ENCODE measurements around the gene TNNI2.

TNNI2 gene

GRCh38 chr11:1888811-1889210, 50.0 kb downstream of the TNNI2 start:
- no peak for TF ChIP-seq CTCF (IDR thresholded peaks at IDR 0.05)

- TF ChIP-seq CTCF (IDR thresholded peaks at IDR 0.05): no peak
These were observed 50.6 kb downstream of the TNNI2 start for GRCh38 chr11:1889224-1889930.

GRCh38 chr11:1889941-1890855, 51.4 kb downstream of the TNNI2 start:
- no peak for TF ChIP-seq CTCF (IDR thresholded peaks at IDR 0.05)
